MCF 10A (cell line): ENCODE measurements around the gene PTGIS. TPM values are rescaled to one million over a fixed set of nuclear protein-coding genes. Genes with fewer than 3 reads are reported as not detected.

Experiments used
- BruUV-seq: library from RNA; stranded (reverse); fragments of 400-500 nt; replicated peaks from 2 replicates; lab custom pipeline; 2021; lab: Mats Ljungman, UMichigan
- CTCF ChIA-PET: fragments of 300-600 bp; sonication (Branson Sonifier 250); formaldehyde crosslinking; extraction: SDS; loops from one replicate; lab custom pipeline; 2021; ENCODE audit warnings: antibody characterized with exemption, inconsistent platforms; lab: Yijun Ruan, JAX
- POLR2A ChIA-PET: fragments of 300-600, 350-650 bp; sonication (Branson Sonifier 250); formaldehyde crosslinking; extraction: SDS; loops from one replicate; lab custom pipeline; 2020; ENCODE audit warnings: antibody characterized with exemption, inconsistent platforms; lab: Yijun Ruan, JAX
- DNase-seq: peaks from one replicate; pipeline ENCODE4 v3.0.0-alpha.2; 2018; ENCODE audit not compliant: unreplicated experiment
- H3K27ac Mint-ChIP-seq: one replicate; pipeline ENCODE4 v1.8.0; 2022; ENCODE audit warnings: mild to moderate bottlenecking, low read depth, mixed read lengths; ENCODE audit not compliant: unreplicated experiment
- H3K27me3 Mint-ChIP-seq: one replicate; pipeline ENCODE4 v1.8.0; 2022; ENCODE audit warnings: mixed read lengths; ENCODE audit not compliant: insufficient read depth, unreplicated experiment
- H3K36me3 Mint-ChIP-seq: one replicate; pipeline ENCODE4 v1.8.0; 2022; ENCODE audit warnings: mild to moderate bottlenecking, moderate library complexity, mixed read lengths; ENCODE audit not compliant: insufficient read depth, unreplicated experiment
- H3K4me1 Mint-ChIP-seq: one replicate; pipeline ENCODE4 v1.8.0; 2022; ENCODE audit warnings: mixed read lengths; ENCODE audit not compliant: insufficient read depth, unreplicated experiment
- H3K4me3 Mint-ChIP-seq: one replicate; pipeline ENCODE4 v1.8.0; 2022; ENCODE audit warnings: mild to moderate bottlenecking, moderate library complexity, mixed read lengths; ENCODE audit not compliant: unreplicated experiment
- H3K9me3 Mint-ChIP-seq: one replicate; pipeline ENCODE4 v1.8.0; 2022; ENCODE audit warnings: mixed read lengths; ENCODE audit not compliant: unreplicated experiment
- CTCF ChIP-seq: fragments of 200-600 bp; IDR thresholded peaks from one replicate; pipeline ENCODE4 v1.8.0; 2022; ENCODE audit warnings: antibody characterized with exemption, mild to moderate bottlenecking; ENCODE audit not compliant: unreplicated experiment
- intact Hi-C: fragments of 100-400 bp; cut with micrococcal nuclease; formaldehyde crosslinking; loops from 2 replicates; pipeline ENCODE4 v1.14.1; 2022
- total RNA-seq: library from RNA; stranded (reverse); gene quantifications from 2 replicates; pipeline ENCODE4 v1.2.3, GENCODE V29; 2022

The PTGIS gene
- total RNA-seq, 1 experiment from 2014 or later: not detected

- BruUV-seq: no TSS peak
- H3K4me3 Mint-ChIP-seq: no peak overlapping the region
- H3K4me1 Mint-ChIP-seq: peaks cover 16% of the 10 kb centered on the region
- no peaks in the 10 kb centered on the region for H3K9me3 Mint-ChIP-seq
- H3K27ac Mint-ChIP-seq: no peak overlapping the region
- intact Hi-C loops: loop anchor here (1.0 kb wide), 2 partner anchors 24 to 174 kb away; no protein-coding TSS in a partner anchor
- H3K36me3 Mint-ChIP-seq: no peaks in the 10 kb centered on the region
- H3K27me3 Mint-ChIP-seq: no peaks in the 10 kb centered on the region
- peak; percentile 22 for DNase-seq
- TF ChIP-seq CTCF: no peak
- CTCF ChIA-PET: interaction anchor here (0.6 to 15.0 kb wide), 36 partner anchors 9 to 384 kb away, joined by 3 to 237 read pairs (median 4); partner anchors contain the start of gene KCNB1
- POLR2A ChIA-PET: interaction anchor here (0.7 to 2.8 kb wide), 9 partner anchors 22 to 439 kb away, joined by 3 to 10 read pairs (median 4); partner anchors contain the start of gene DDX27
These were observed 60.0 kb downstream of the PTGIS start for GRCh38 chr20:49507741-49508434.

- H3K27ac Mint-ChIP-seq: no peak overlapping the region
- H3K36me3 Mint-ChIP-seq: no peaks in the 10 kb centered on the region
- CTCF ChIA-PET: interaction anchor here (0.6 to 15.0 kb wide), 14 partner anchors 9 to 530 kb away, joined by 3 to 237 read pairs (median 6); no protein-coding TSS in a partner anchor
- no peaks in the 10 kb centered on the region for H3K27me3 Mint-ChIP-seq
- H3K9me3 Mint-ChIP-seq: no peaks in the 10 kb centered on the region
- no peak for TF ChIP-seq CTCF
- H3K4me1 Mint-ChIP-seq: peaks cover 16% of the 10 kb centered on the region
- no peak overlapping the region for H3K4me3 Mint-ChIP-seq
- POLR2A ChIA-PET: interaction anchor here (0.6 to 2.8 kb wide), 3 partner anchors 22 to 381 kb away, joined by 3 to 10 read pairs (median 3); no protein-coding TSS in a partner anchor
- no peak for DNase-seq
- no TSS peak for BruUV-seq
- intact Hi-C loops: no loop called here
These were observed 62.4 kb downstream of the PTGIS start for GRCh38 chr20:49505518-49505917.

GRCh38 chr20:49503176-49503575 lies 64.8 kb downstream of the PTGIS start:
- CTCF ChIA-PET: interaction anchor here (15.0 kb wide), 1 partner anchor 169 kb away, joined by 237 read pairs; no protein-coding TSS in a partner anchor
- no peak for DNase-seq
- Mint-ChIP-seq H3K9me3 (no peaks in the 10 kb centered on the region), H3K27me3 (no peaks in the 10 kb centered on the region), H3K4me1 (peaks cover 11% of the 10 kb centered on the region), H3K4me3 (no peak overlapping the region), H3K27ac (no peak overlapping the region), H3K36me3 (no peaks in the 10 kb centered on the region)
- intact Hi-C loops: no loop called here
- BruUV-seq: no TSS peak
- POLR2A ChIA-PET: interaction anchor here (1.0 kb wide), 1 partner anchor 18 kb away, joined by 3 read pairs; no protein-coding TSS in a partner anchor
- TF ChIP-seq CTCF: no peak

GRCh38 chr20:49501917-49502316 lies 66.0 kb downstream of the PTGIS start:
- H3K4me3 Mint-ChIP-seq: no peak overlapping the region
- no TSS peak for BruUV-seq
- no peak for TF ChIP-seq CTCF
- intact Hi-C loops: no loop called here
- ChIA-PET POLR2A (interaction anchor here (0.9 kb wide), 1 partner anchor 10 kb away, joined by 3 read pairs; no protein-coding TSS in a partner anchor), CTCF (interaction anchor here (0.6 to 15.0 kb wide), 2 partner anchors 16 to 168 kb away, joined by 3 to 237 read pairs; no protein-coding TSS in a partner anchor)
- peaks cover 5% of the 10 kb centered on the region for H3K27me3 Mint-ChIP-seq
- no peak for DNase-seq
- no peaks in the 10 kb centered on the region for H3K9me3 Mint-ChIP-seq
- H3K4me1 Mint-ChIP-seq: no peaks in the 10 kb centered on the region
- H3K27ac Mint-ChIP-seq: no peak overlapping the region
- H3K36me3 Mint-ChIP-seq: no peaks in the 10 kb centered on the region
